ENCODE data around the gene LAMC1. TPM values are rescaled to one million over a fixed set of nuclear protein-coding genes. Genes with fewer than 3 reads are reported as not detected.

Gene LAMC1
- polyA plus RNA-seq, 1 donor (not counting 4 experiments of a cell fraction or from before 2014, with no cell fraction given) = 66.6 TPM

GRCh38 chr1:183185941-183186490 is 162.8 kb downstream of the LAMC1 start, which contains the start of gene LAMC2:
Gene LAMC2 (plus strand): TSS chr1:183186264. CDS start chr1:183186353, 89 bp downstream.
- Histone ChIP-seq H3K9me3 (ENCODE audit: control insufficient read depth, low read depth, low read length) (no peaks in the 10 kb centered on the region), H4K20me1 (ENCODE audit: control insufficient read depth, extremely low read depth, insufficient read depth, low read length) (peaks cover 7% of the 10 kb centered on the region), H3K4me1 (ENCODE audit: control insufficient read depth, extremely low read depth, insufficient read depth, low read length) (peaks cover 45% of the 10 kb centered on the region), H3K36me3 (ENCODE audit: control insufficient read depth in 2 of 2, extremely low read depth in 1 of 2, insufficient read depth in 2 of 2, low read length in 2 of 2) (peaks cover 6 to 23% of the 10 kb centered on the region in 2 experiments), H3K27ac (ENCODE audit: control insufficient read depth, insufficient read depth, low read length) (peak within 1 kb of the TSS; percentile 100), H3K9me1 (ENCODE audit: control insufficient read depth, extremely low read depth, insufficient read depth, low read length) (no peaks in the 10 kb centered on the region), H3K4me2 (ENCODE audit: control insufficient read depth, extremely low read depth, insufficient read depth, low read depth, low read length) (peak within 1 kb of the TSS; percentile 97), H2AFZ (ENCODE audit: control insufficient read depth, low read length) (no peak within 1 kb of the TSS), H3K27me3 (ENCODE audit: control insufficient read depth, extremely low read depth, insufficient read depth, low read length) (no peaks in the 10 kb centered on the region), H3K9ac (ENCODE audit: control insufficient read depth, extremely low read depth, insufficient read depth, low read length) (peak within 1 kb of the TSS; percentile 98), H3K4me3 (ENCODE audit: control insufficient read depth in 2 of 3, extremely low read depth in 1 of 3, insufficient read depth in 2 of 3, low read depth in 1 of 3, low read length in 3 of 3) (peak within 1 kb of the TSS; percentile 88 to 99 (median 96)), H3K79me2 (ENCODE audit: control insufficient read depth, insufficient read depth, low read length) (peaks cover 49% of the 10 kb centered on the region)
- FAIRE-seq = peak; percentile 98
- peak; percentile 96 for DNase-seq (ENCODE audit: low read depth, low spot score)
- dilution Hi-C loops (cut with MboI; ENCODE audit: extremely low pct_ligation_motif_present, low sequenced_read_pairs) = no loop called here
- TF ChIP-seq CTCF (optimal IDR thresholded peaks at IDR 0.05 in 1 of 3, IDR thresholded peaks at IDR 0.05 in 1 of 3, conservative IDR thresholded peaks at IDR 0.05 in 1 of 3; ENCODE audit: extremely low read depth in 1 of 3, insufficient read depth in 2 of 3, low read length in 3 of 3) = peak; percentile 46 to 69 (median 67)
- no peak for TF ChIP-seq EZH2 (IDR thresholded peaks at IDR 0.05; ENCODE audit: low read length)

GRCh38 chr1:183186841-183187240 is 163.6 kb downstream of the LAMC1 start:
- Histone ChIP-seq H2AFZ (ENCODE audit: control insufficient read depth, low read length) (no peak overlapping the region), H3K9me1 (ENCODE audit: control insufficient read depth, extremely low read depth, insufficient read depth, low read length) (no peaks in the 10 kb centered on the region), H3K9ac (ENCODE audit: control insufficient read depth, extremely low read depth, insufficient read depth, low read length) (peak overlapping the region; percentile 98), H3K9me3 (ENCODE audit: control insufficient read depth, low read depth, low read length) (no peaks in the 10 kb centered on the region), H3K79me2 (ENCODE audit: control insufficient read depth, insufficient read depth, low read length) (peaks cover 56% of the 10 kb centered on the region), H3K4me3 (ENCODE audit: control insufficient read depth in 2 of 3, extremely low read depth in 1 of 3, insufficient read depth in 2 of 3, low read depth in 1 of 3, low read length in 3 of 3) (peak overlapping the region; percentile 88 to 99 (median 96)), H3K4me1 (ENCODE audit: control insufficient read depth, extremely low read depth, insufficient read depth, low read length) (peaks cover 48% of the 10 kb centered on the region), H3K4me2 (ENCODE audit: control insufficient read depth, extremely low read depth, insufficient read depth, low read depth, low read length) (peak overlapping the region; percentile 97), H3K27me3 (ENCODE audit: control insufficient read depth, extremely low read depth, insufficient read depth, low read length) (no peaks in the 10 kb centered on the region), H3K27ac (ENCODE audit: control insufficient read depth, insufficient read depth, low read length) (peak overlapping the region; percentile 100), H3K36me3 (ENCODE audit: control insufficient read depth in 2 of 2, extremely low read depth in 1 of 2, insufficient read depth in 2 of 2, low read length in 2 of 2) (peaks cover 6 to 23% of the 10 kb centered on the region in 2 experiments), H4K20me1 (ENCODE audit: control insufficient read depth, extremely low read depth, insufficient read depth, low read length) (peaks cover 9% of the 10 kb centered on the region)
- dilution Hi-C loops (cut with MboI; ENCODE audit: extremely low pct_ligation_motif_present, low sequenced_read_pairs) = no loop called here
- no peak for DNase-seq (ENCODE audit: low read depth, low spot score)
- peak; percentile 88 for FAIRE-seq
- no peak for TF ChIP-seq CTCF (optimal IDR thresholded peaks at IDR 0.05 in 1 of 3, IDR thresholded peaks at IDR 0.05 in 1 of 3, conservative IDR thresholded peaks at IDR 0.05 in 1 of 3; ENCODE audit: extremely low read depth in 1 of 3, insufficient read depth in 2 of 3, low read length in 3 of 3)
- no peak for TF ChIP-seq EZH2 (IDR thresholded peaks at IDR 0.05; ENCODE audit: low read length)

Measured in keratinocyte (primary cell).